ENCODE data around the gene OGT.

GRCh38 chrX:71607488-71607887, 74.6 kb downstream of the OGT start:
- TF ChIP-seq CTCF (IDR thresholded peaks at IDR 0.05) (no peak), TCF7L2 (IDR thresholded peaks at IDR 0.05; ENCODE audit: low read depth, low read length) (no peak), POLR2AphosphoS5 (IDR thresholded peaks at IDR 0.05; ENCODE audit: low read depth, low read length) (no peak)

Data from Panc1 (cell line).